Right atrium auricular region (tissue), 2 donors: ENCODE measurements around the gene PGGT1B. TPM values are rescaled to one million over a fixed set of nuclear protein-coding genes. Genes with fewer than 3 reads are reported as not detected.

Source experiments
- DNase-seq: peaks from one replicate; pipeline ENCODE4 v3.0.0-alpha.2; 2019; ENCODE audit warnings: low spot score
- H3K27ac ChIP-seq, 2 donors: fragments of 200-600 bp; sonication (generic); 1 replicate in 1 of 2; 2 replicates in 1 of 2; pipeline ENCODE4 v1.5.1; 2016 to 2019
- H3K27me3 ChIP-seq, 2 donors: fragments of 200-600 bp; sonication (generic); one replicate each; pipeline versions ENCODE4 v1.5.1 to v1.6.0; 2017 to 2019
- H3K36me3 ChIP-seq: fragments of 200-600 bp; sonication (generic); one replicate; pipeline ENCODE4 v1.5.1; 2016
- H3K4me1 ChIP-seq, 2 donors: fragments of 200-600 bp; sonication (generic); one replicate each; pipeline versions ENCODE4 v1.5.1 to v1.6.0; 2017 to 2019
- H3K4me3 ChIP-seq, 2 donors: fragments of 200-600 bp; sonication (generic); 1 replicate in 1 of 2; 2 replicates in 1 of 2; pipeline ENCODE4 v1.5.1; 2017 to 2019; ENCODE audit warnings: mild to moderate bottlenecking in 1 of 2, moderate library complexity in 1 of 2
- H3K9me3 ChIP-seq, 2 donors: fragments of 200-600 bp; sonication (generic); one replicate each; pipeline ENCODE4 v1.5.1; 2019
- total RNA-seq, 2 donors: library from RNA; depleted of rRNA; stranded (reverse); fragments of >200 nt; gene quantifications; one replicate each; pipeline ENCODE4 v1.1.0, GENCODE V29; 2016
- TF ChIP-seq, protein P1 (sequence below), 2 donors: fragments of 200-600 bp; sonication (generic); IDR thresholded peaks; one replicate each; pipeline ENCODE4 v1.5.1; 2019; ENCODE audit warnings: antibody characterized with exemption in 2 of 2

Gene PGGT1B
- total RNA-seq, 2 donors from 2014 or later: 4.3 to 8.8 TPM

DNA sequence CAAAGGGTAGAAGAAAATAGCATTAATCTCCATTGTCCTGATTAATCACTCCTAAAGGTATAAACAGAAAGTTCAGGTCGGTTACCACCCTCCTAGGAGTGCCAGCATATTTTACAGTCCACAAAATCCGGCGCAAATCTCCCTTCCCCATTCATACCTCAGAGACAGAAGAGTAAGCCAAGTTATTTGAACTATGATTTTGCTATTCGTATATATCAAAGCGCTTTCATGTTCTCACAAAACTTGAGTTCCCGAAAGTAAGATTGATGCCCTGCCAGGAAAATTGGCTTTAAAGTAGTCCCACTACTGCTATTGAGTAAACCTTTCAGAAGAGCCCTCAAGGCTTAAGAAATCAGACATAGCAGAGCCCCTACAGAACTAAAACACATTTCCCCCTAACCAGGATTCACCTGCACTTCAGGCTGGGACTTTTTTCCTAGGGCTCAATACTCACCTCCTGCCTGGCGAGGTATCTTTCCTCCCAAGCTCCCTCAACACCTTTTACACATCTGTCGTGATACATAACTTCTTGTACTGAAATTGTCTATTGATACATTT lies 71.1 kb downstream of the PGGT1B start:
- no peaks in the 10 kb centered on the region for H3K4me1 ChIP-seq
- no peaks in the 10 kb centered on the region for H3K9me3 ChIP-seq
- no peaks in the 10 kb centered on the region for H3K27me3 ChIP-seq
- no peaks in the 10 kb centered on the region for H3K36me3 ChIP-seq
- no peak for DNase-seq
- no peak overlapping the region for H3K27ac ChIP-seq
- H3K4me3 ChIP-seq: no peak overlapping the region
- TF ChIP-seq, protein P1, sequence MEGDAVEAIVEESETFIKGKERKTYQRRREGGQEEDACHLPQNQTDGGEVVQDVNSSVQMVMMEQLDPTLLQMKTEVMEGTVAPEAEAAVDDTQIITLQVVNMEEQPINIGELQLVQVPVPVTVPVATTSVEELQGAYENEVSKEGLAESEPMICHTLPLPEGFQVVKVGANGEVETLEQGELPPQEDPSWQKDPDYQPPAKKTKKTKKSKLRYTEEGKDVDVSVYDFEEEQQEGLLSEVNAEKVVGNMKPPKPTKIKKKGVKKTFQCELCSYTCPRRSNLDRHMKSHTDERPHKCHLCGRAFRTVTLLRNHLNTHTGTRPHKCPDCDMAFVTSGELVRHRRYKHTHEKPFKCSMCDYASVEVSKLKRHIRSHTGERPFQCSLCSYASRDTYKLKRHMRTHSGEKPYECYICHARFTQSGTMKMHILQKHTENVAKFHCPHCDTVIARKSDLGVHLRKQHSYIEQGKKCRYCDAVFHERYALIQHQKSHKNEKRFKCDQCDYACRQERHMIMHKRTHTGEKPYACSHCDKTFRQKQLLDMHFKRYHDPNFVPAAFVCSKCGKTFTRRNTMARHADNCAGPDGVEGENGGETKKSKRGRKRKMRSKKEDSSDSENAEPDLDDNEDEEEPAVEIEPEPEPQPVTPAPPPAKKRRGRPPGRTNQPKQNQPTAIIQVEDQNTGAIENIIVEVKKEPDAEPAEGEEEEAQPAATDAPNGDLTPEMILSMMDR (IDR thresholded peaks at IDR 0.05): no peak

- H3K27me3 ChIP-seq: no peaks in the 10 kb centered on the region
- H3K9me3 ChIP-seq: no peaks in the 10 kb centered on the region
- no peaks in the 10 kb centered on the region for H3K4me1 ChIP-seq
- H3K4me3 ChIP-seq: no peak overlapping the region
- H3K36me3 ChIP-seq: no peaks in the 10 kb centered on the region
- no peak overlapping the region for H3K27ac ChIP-seq
- TF ChIP-seq, protein P1 (IDR thresholded peaks at IDR 0.05): no peak
- no peak for DNase-seq
Measured at GRCh38 chr5:115190388-115190787, 72.3 kb downstream of the PGGT1B start.

- H3K27ac ChIP-seq: no peak overlapping the region
- TF ChIP-seq, protein P1 (IDR thresholded peaks at IDR 0.05): no peak
- H3K27me3 ChIP-seq: peaks cover 0 to under 1% of the 10 kb centered on the region in 2 donors
- H3K36me3 ChIP-seq: no peaks in the 10 kb centered on the region
- H3K4me3 ChIP-seq: no peak overlapping the region
- H3K4me1 ChIP-seq: no peaks in the 10 kb centered on the region
- no peaks in the 10 kb centered on the region for H3K9me3 ChIP-seq
- DNase-seq: no peak
Measured at GRCh38 chr5:115189866-115190265, 72.8 kb downstream of the PGGT1B start.

- Histone ChIP-seq H3K36me3 (no peaks in the 10 kb centered on the region), H3K4me1 (no peaks in the 10 kb centered on the region), H3K27ac (no peak overlapping the region), H3K9me3 (no peaks in the 10 kb centered on the region), H3K4me3 (no peak overlapping the region), H3K27me3 (peaks cover 14 to 20% of the 10 kb centered on the region in 2 donors)
- TF ChIP-seq, protein P1 (IDR thresholded peaks at IDR 0.05): no peak
- no peak for DNase-seq
Measured at GRCh38 chr5:115186794-115187193, 75.9 kb downstream of the PGGT1B start.

DNA sequence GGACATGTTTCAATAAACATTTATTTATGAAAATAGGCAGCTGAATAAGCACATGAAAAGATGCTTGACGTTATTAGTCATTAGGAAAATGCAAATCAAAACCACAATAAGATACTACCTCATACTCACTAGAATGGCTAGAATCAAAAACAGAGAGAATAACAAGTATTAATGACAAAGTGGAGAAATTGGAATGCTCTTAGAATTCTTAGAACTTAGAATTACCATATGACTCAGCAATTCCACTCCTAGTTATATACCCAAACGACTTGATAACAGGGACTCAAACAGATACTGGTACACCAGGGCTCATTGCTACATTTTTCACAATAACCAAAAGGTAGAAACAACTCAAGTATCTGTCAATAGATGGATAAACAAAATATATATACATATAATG lies 77.9 kb downstream of the PGGT1B start:
- Histone ChIP-seq H3K27ac (no peak overlapping the region), H3K9me3 (no peaks in the 10 kb centered on the region), H3K4me1 (peaks cover 0 to 8% of the 10 kb centered on the region in 2 donors), H3K4me3 (no peak overlapping the region), H3K27me3 (peaks cover 30 to 33% of the 10 kb centered on the region in 2 donors), H3K36me3 (no peaks in the 10 kb centered on the region)
- DNase-seq: no peak
- TF ChIP-seq, protein P1 (IDR thresholded peaks at IDR 0.05): no peak

DNA sequence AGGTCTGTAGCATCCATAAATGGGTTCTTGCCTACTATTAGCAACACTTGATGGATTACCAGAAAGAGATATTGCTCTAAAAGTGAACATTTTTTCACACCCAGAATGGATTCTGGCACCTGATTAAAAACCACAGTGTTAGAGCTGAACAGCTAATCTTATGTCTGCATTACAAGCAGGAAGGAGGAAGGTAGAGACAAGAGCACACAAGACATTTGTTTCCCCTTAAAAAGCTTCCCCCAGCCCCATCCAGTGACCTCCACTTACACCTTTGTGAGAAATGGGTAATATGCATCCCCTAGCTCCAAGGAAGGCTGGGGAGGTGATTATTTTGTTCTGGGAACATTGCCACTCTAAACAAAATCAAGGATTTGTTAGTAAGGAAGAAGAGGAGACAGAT lies 80.9 kb downstream of the PGGT1B start:
- H3K36me3 ChIP-seq: no peaks in the 10 kb centered on the region
- no peak overlapping the region for H3K27ac ChIP-seq
- H3K4me3 ChIP-seq: no peak overlapping the region
- no peaks in the 10 kb centered on the region for H3K9me3 ChIP-seq
- peaks cover 0 to 15% of the 10 kb centered on the region in 2 donors for H3K4me1 ChIP-seq
- TF ChIP-seq, protein P1 (IDR thresholded peaks at IDR 0.05): no peak
- no peak for DNase-seq
- H3K27me3 ChIP-seq: peaks cover 30 to 44% of the 10 kb centered on the region in 2 donors
